MM.1S (cell line): ENCODE results near the gene NOX1.

Experiments
- CTCF ChIP-seq: fragments of 300-600 bp; sonication (generic); IDR thresholded peaks from 2 replicates; pipeline ENCODE4 v1.5.1; 2016; ENCODE audit warnings: antibody characterized with exemption, low read length, mixed read lengths
- EZH2phosphoT487 ChIP-seq: fragments of 300-600 bp; sonication (generic); IDR thresholded peaks from 2 replicates; pipeline ENCODE4 v1.6.1; 2018; ENCODE audit warnings: antibody characterized with exemption, low read length

- TF ChIP-seq CTCF = peak; percentile 12; the same call in 1 of the 2 replicates
- no peak for TF ChIP-seq EZH2phosphoT487
Measured at GRCh38 chrX:100819837-100820666, 54.1 kb downstream of the NOX1 start, which contains the start of gene CSTF2.
